CD4-positive, alpha-beta T cell treated with Interferon gamma for 1 hour (primary cell): ENCODE measurements around the gene SPON1.

Experiments used
- DNase-seq: peaks from one replicate; pipeline ENCODE4 v3.0.0-alpha.2; 2020

SPON1 gene

DNA sequence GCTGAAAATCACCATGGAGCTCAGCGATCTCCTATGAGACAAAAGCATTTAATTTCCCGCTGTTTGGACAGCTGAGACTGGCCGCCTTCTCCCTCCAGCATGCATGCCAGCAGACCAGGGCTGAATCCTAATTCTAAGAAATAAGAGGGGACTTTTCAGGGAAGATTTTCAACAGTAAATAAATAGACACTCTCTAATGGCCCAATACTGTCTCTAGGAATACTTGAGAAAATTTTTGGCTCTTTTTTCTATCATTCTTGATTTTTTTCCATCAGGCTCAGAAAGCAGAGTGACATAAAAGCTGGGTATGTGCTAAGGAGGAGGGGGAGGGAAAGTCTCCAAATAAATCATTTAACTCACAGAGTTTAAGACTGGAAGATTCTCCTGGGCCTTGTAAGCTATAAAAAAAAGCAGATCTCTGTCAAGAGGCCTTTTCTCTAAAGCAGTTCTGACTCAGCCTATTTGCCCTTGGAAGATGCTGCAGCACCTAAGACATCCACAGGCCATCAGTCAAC, 17.6 kb upstream of the SPON1 start:
- no peak for DNase-seq

DNA sequence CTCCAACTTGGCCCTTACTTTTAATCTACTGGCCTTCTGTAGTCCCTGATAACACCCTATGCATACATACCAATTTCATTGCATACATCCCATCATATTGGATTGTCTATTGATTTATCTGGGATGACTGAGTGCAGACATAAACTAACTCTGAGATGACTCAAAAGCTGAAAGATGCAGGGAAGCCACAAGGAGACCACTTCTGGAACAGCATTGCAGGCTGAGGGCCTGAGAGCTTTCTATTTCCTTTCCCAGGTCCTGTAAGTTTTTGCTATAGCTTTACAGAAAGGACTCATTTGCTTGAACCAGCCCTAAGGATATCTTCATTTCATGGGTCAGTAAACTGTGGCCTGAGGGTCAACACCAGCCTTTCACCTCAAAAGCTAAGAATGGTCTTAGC, 15.1 kb upstream of the SPON1 start:
- no peak for DNase-seq

DNA sequence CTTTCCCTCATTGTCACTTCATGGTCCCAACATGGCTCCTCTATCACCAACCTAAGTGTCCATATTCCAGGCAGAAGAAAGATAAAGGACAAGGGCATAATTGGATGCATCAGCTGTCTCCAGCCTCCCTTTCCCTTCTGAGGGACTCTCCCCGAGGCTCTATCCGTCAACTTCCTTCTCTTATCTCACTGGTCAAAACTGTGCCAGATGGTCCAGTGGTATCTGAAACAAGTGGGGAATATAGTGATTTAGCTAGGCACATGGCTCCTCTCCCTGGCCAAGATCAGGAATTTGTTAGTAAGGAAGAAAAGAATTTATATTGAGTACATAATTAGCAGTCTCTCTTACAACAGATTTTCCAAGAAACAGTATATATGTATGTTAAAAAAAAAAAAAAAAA, 12.6 kb upstream of the SPON1 start:
- DNase-seq = no peak

DNA sequence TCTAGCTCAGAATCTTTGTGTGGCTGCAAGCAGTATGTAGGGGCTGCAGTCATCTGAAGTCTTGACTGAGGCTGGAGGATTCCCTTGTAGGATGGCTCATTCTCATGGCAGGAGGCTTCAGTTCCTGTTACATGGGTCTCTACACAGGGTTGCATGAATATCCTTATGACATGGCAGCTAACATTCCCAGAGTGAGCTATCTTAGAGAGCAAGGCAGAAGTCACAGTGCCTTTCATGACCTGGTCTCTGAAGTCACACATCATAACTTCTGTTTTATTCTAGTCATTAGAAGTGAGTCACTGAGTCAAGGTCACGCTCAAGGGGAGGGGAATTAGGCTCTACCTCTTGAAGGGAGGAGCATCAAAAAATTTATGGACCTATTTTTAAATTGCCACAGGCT, 10.3 kb upstream of the SPON1 start:
- DNase-seq = no peak

DNA sequence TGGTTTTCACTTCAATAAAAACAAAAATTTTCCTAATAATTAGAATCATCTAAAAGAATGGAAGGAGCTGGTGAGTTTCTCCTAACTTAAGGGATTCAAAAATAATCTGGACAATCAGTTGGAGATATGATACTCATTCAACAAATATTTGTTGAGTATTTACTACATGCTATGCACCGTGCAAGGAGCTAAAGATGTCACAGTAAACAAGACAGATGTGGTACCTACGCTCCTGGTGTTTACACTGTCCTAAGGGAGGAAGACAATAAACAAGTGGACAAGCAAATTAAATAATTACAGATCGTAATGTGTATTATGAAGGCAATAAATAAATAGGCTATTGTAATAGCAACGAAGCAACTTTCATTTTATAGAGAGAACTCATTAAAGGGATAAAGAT, 9.9 kb upstream of the SPON1 start:
- DNase-seq = no peak

DNA sequence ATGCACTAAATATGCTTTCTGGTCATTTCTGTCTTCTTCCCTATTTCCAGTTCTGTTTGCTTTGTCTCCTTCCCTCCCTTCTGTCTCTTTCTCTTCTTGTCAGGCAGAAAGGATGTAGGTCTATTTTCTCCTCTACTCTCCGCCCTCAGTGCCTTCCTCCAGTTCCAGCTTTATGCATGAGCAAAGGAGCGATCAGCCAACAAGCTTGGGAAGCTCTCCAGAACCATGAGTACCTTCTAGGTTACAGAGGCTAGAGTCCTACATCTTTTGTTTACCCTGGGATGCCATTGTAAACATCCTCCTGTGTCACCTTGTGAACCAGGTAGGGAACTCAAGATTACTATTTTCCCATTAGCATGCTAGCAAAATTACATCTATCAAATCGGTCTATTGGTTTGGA, 7.9 kb upstream of the SPON1 start:
- no peak for DNase-seq

DNA sequence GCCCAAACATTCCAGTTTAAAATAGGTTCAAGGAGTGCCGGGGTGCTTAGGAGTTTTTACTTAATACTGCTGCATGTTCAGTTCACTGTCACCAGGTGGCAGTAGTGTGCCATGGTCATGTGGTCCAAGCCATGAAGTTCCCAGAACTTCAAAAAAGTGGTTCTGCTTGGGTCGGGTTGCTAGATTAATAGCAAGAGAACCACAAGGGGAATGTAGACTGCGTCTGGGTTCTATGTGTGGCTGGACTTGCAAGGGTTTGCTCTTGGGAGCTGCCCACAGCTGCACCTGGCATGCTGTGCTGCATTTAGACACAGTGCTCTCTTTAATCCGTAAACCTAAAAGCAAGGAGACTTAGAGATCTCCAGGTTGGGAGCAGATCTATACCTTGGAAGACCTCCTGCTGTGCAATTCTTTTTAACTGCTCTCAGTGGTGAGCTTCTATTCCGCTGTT, 6.5 kb upstream of the SPON1 start:
- DNase-seq = peak; percentile 47

DNA sequence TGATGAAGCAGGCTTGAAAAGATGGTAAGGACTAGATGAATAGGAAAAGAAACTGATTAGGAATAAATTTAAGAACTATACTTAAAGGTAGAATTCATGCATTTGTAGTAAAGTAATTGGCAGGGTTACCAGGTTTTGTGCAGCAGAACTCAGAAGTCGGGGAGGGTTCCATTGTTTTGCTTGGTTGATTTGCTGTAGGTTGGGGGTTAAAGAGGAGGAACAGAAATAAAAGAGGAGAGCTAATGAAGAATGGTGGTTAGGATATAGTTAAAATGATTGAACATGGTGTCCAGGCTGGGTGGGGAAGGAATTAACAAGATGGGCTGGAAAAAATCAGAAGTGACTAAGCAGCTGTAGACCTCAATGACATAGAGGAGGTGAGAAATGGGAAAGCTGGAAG, 5.5 kb upstream of the SPON1 start:
- DNase-seq = no peak

DNA sequence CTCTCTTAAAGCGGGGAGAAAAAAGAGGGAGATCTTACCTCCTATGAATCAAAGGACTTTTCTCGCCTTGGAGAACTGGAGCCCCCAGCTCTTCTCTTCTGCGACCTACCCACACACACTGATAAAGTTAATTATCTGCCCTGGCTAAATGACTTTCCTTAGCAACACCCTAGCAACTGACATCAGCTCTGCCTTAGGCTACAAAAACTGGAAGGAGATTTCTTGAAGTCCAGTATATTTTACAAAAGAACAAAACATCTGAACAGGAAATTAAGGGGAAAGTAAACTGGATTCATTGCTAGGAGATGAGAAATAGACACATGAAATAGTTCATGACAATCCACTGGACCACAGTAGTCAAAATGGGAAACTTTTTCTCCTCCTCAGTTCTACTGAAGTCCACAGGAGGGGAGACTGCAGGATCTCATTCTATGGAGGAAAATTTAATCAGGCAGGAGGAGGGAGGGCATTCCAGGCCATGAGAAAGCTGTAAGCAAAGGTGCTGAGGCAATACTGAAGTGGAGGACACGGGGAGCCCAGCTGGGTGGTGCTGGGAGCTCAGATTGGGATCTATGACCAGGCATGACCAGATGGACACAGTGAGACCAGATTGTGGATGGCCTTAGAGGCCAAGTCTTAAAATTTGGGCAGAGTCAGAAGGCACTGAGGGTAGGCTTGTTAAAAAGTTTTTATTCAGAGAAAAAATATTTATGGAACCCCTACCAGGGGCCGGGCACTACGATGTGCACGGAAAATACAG, 3.7 kb upstream of the SPON1 start:
- no peak for DNase-seq

DNA sequence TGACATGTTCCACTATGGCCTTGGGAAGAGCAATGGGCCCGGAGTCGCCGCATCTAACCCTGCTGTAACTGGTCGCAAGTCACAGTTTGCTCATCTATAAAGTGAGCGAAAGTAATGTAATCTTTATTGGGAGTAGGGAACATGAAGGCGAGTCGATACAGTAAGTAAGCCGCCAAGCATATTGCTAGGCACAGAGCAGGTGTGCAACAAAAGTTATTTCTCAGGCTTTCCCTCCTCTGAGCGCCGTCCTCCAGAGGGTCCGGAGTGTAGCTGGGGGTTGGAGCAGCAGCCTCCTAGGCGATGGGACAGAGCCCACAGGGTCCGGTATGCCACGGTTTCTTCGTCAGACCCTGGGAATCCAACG, 343 bp upstream of the SPON1 start:
- DNase-seq = no peak

DNA sequence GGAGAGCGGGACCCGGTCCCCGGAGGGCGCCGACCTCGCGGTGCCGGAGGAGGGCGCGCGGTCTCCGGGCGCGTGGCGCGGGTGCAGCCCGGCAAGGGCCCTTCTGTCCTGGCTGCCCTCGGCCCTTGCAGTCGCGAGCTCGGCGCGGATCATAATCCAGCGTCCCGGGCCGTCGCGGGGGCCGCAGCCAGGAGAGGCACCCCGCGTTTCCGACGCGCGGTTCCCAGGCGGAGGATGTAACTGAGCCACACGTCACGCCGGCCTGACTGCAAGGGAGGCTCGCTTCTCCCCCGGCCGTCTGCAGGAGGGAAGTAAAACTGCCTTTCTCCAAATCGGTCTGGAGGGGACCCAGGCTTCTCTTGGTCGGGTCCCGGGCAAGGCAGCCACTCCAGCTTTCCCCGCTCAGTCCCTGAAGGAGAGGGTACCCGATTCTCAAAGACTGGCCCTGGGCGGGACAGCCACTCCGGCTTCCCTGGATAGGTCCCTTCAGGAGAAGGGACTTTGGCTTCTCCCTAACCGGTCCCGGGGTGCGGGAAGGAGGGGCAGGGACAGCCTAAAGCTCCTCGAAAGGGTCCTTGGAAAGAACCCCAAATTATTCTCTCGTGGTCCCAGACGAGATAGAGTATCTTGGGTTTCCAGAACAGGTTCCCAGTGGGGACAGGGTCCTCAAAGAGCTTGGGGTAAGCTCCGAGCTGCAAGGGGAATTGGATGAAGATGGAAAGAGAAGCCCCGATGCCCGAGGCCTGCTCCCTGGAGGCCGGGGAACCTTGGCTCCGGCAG, 836 bp downstream of the SPON1 start:
- no peak for DNase-seq

DNA sequence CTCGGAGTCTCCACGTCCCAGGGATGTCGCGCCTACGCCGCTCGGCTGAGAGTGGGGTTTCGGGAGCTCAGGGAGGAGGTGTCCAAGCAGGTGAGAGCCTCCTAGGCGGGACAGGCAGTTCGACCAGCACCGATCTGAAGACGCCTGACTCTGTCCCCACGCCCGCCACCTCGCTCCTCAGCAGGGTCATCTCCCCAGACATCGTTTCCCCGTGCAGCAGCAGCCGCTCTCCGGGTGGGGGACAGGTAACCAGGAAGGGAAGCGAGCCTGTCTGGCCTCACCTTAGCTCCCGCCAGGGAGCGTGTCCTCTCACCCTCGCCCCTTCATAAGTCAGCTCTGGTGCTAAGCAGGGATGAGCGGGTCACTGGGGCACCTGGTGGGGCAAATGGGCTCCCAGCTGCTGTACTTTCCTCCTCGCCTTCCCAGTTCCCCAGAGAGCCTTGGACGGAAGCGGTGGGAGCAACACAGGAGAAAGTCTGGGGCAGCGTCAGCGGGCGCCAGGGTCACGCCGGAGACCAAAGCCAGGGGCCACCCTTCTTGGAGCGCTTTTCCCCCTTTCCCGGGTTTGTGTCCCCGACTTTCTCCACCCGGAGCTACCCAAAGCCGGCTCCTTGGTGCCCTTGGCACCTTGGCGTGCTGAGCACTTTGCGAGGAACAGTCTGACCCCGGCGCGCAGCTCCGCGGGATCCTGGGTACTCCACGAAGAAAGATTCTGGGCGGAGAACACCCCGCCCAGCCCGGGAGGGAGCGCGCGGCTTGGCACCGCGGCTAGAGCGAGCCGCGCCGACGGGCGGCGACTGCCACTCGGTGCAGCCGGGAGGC, 1.6 kb downstream of the SPON1 start:
- DNase-seq = no peak

DNA sequence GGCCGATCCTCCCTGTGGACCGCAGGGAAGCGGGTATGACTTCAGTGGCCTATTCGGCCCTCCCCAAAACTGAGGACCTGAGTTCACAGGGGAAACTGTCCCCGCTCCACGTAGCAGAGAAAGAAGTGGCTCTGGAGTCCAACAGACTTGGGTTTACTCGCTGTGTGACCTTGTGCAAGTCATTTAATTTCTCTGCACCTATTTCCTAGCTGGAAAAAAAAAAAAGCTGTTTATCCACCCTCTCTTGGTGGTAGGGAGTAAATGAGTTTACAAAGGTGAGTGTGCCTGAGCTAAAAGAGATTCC, 2.2 kb downstream of the SPON1 start:
- no peak for DNase-seq

DNA sequence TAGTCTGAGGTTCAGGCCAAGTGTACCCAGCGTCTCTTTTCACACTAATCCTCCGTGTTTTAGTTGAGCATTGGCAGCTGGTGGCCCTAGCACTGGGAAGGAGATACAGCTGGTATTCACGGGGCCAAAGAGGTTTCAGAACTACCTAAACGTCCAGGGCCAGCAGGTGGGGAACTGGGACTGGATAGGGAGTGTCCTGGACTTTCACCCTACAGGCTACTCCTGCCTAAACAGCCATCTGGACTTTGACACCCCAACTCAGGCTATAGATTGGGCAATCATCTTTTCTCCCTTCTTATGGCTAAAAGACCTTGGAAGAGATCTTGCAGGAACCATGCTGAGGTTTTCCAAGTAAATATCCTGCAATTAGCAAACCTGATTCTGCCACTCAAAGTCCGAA, 2.8 kb downstream of the SPON1 start:
- DNase-seq = no peak

DNA sequence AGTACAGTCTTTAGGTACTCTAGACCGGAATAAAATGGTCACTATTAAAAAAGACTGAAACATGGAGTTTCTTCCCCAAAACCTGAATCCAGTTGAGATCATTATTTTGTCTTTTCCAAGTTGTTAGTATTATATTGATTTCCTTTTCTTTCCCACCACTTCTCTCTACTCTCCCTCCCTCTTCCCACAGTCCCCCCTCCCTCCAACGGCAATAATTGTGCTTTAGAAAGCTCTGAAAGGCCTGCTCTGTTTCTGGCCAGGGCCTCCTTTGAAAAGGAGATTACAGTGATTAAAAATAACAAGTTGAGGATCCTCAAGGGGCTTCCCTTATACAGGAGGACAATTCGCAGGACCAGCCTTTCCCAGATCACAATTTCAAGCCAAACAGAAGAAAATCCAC, 3.5 kb downstream of the SPON1 start:
- DNase-seq = no peak

DNA sequence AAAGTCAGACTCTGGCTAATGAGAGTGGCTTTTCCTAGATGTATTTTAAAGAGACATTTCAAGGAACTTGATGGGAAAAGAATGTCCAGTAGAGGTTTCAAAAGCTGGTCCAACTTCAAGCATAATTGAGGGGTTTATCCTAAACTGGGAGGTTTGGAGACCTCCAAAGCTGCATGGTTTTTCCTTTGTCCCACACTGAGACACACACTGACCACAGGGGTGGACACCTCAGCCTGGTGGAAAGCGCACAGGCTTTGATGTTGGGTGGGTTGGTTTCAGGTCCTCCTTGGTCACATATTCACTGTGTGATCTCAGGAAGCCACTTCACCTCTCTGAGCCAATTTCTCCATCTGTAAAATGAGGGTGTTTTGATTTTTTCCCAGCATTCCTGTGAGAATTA, 4.0 kb downstream of the SPON1 start:
- no peak for DNase-seq

DNA sequence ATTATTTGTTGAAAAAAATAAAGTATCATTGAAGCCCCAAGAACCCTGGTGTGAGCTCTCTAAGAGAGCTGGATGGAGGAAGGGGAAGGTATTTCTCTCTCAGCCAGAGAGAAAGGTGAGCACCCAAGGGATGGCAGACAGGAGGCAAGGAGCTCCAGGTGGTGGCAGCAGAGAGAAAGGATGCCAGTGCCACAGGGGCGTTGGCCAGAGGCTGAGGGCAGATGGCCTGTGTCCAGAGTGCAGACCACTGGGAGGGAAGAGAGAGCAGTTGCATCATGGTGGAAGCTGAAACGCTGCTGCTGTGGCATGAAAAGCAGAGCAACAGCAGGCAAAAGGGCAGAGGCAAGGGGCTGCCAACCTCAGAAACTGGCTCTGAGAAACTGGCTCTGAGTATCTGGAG, 8.5 kb downstream of the SPON1 start:
- DNase-seq = no peak

DNA sequence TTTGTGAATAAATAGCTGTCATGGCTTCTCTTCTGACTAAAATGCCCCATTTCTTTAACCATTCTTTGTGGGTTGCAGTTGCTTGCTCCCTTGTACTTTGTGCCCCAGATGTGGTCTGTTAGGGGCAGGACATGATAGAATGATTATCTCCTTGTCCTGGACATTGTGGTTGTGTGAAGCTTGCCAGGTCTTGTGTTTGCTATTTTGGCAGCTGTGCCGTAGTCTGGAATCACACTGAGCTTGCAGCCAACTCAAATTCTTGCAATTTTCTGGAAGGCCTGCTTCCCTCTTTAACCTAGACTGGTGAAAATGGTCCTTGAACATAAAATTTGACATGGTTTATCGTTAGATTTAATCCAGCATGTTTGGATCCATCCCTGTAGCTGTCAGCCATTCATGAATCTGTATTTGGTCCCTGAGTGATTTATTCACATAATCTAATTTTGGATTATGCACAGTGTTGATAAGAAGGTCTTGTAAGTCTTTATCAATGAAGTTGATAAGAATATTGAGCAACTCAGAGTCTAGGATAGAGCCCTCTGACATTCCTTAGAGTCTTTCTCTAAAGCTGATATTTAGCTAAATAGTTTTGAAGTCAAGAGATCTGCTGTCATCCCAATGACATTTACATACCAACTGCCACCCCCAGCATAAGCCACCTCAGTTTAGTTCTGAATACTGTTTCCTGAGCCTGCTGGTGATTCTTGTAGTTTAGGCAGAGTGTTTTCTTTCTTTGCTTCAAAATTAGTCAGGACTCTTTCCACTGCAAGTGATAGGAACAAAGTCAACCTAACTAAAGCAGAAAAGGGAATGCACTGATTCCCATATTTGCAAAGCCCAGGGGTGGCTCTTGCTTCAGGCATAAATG, 9.8 kb downstream of the SPON1 start:
- no peak for DNase-seq

DNA sequence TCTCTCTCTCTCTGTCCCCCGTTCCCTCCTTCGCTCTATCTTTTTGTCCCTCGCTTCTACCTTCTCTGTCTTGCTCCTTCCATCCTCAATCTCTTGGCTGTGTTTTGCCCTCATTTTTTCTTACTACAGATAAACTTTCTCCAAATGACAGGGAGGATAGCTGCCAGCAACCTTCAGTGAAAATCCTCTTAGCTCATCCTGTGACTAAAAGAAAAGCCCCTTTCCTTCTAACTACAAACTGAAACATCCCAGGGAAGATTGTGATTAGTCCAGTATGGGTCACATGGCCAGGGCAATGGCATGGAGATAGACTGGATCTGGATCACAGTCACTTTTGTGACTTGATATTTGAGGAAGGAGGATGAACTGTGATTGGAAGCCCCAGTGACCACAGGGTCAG, 10.4 kb downstream of the SPON1 start:
- DNase-seq = no peak

DNA sequence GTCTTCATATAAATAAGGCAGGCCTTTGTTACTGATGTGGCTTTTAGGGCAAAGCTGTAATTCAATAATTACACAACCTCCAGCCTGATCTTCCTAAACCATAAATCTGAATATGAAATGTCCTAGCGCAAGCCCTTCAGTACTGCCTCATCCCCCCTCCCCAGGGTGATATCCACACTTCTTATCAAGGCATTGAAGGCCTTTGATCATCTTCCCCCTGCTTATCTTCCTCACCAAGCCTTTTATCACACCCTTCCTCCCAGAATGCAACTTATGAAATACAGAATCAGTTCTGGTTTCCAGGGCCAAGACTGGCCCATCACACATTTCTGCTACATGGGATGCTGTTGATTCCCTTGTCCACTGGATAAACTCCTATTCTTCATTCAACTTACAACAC, 12.1 kb downstream of the SPON1 start:
- DNase-seq = no peak

DNA sequence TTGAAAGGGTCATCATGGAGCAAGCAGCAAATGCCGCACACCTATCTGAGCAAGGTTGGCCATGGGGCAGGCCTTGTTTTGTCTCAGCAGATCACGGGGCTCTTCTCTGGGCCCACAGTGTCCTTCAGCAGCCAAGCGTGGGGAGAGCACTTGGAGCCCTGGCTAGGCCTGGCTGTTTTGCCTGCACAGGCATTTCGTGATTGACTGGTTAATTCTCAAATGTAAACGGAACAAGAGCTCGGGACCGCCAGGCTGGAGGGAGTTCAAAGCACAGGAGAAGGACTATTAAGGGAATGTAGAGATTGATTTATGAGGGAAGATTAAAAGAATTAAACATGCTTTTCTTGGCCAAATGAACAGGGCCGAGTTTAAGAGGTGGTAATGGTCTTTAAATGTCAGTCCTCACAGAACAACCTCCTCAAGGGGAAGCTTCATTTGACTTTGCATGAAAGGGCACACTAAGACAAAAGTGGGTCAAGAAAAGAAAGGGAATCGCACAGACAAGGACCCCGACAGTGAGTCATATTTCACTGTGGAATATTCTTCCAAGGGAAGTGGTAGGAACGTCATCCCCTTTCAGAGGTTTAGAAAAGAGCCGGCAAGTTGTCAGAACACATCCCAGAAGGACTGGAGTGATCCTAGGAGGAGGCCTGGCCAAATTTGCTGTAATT, 20.7 kb downstream of the SPON1 start:
- no peak for DNase-seq
